ENCODE measurements around the gene EFCAB6. TPM values are rescaled to one million over a fixed set of nuclear protein-coding genes. Genes with fewer than 3 reads are reported as not detected.

EFCAB6 gene
- total and polyA plus RNA-seq, 7 experiments from 2014 or later = 0.08 to 1.4 (median 0.39) TPM; not detected in 1

DNA sequence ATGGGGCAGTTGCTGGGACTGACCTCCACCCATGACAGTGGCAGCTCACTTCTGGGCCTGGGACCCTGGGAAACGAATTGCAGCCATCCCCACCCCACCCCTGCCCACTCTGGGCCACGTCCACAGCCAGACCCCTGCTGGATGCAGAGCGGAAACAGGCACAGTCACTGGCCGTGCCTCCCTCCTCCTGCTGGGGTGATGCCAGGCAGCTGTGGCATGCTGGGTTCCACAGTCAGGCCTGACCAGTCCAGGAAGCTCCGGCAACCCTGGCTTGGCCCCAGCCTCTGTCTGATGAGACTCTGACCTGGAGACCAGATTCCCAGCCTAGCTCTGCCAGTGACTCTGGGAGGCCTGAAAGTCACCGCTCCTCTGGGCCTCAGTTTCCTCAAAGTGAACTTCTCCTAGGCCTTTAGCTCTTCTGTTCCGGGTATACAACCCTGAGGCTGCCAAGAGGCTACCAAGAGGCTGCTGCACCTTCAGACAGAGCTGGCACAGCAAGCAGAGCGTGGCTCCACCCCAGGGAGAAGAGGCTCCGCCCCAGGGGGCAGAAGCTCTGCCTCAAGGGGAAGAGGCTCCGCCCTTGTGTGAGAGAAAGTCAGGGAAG, 41.3 kb upstream of the EFCAB6 start:
- no peak for ATAC-seq
- no peak overlapping the region for H3K27ac ChIP-seq (ENCODE audit: low read depth, low read length)
- no peak for DNase-seq
- H3K9me3 ChIP-seq (ENCODE audit: control insufficient read depth in 2 of 3, low read length in 3 of 3) = peaks cover 0 to 6% (median 0%) of the 10 kb centered on the region in 3 experiments
- no peak overlapping the region for H3K4me3 Mint-ChIP-seq
- peaks cover 0 to 3% (median 0%) of the 10 kb centered on the region in 7 donors for H3K4me1 Mint-ChIP-seq
- H3K36me3 ChIP-seq (ENCODE audit: control insufficient read depth in 2 of 3, insufficient read depth in 3 of 3, low read length in 3 of 3) = no peaks in the 10 kb centered on the region
- no peak overlapping the region for H3K27ac Mint-ChIP-seq
- H3K36me3 Mint-ChIP-seq = peaks cover 0 to 8% (median 3%) of the 10 kb centered on the region in 5 donors
- POLR2A ChIA-PET = no interaction called here
- H3K4me1 ChIP-seq (ENCODE audit: control insufficient read depth in 2 of 2, insufficient read depth in 2 of 2, low read length in 2 of 2) = no peaks in the 10 kb centered on the region
- peaks cover 0 to 16% (median 7%) of the 10 kb centered on the region in 11 donors for H3K9me3 Mint-ChIP-seq
- intact Hi-C loops (cut with micrococcal nuclease) = no loop called here
- peaks cover 2 to 78% (median 32%) of the 10 kb centered on the region in 5 donors for H3K27me3 Mint-ChIP-seq
- CTCF ChIA-PET = no interaction called here
- H3K27me3 ChIP-seq (ENCODE audit: control insufficient read depth in 2 of 2, insufficient read depth in 2 of 2, low read length in 2 of 2) = no peaks in the 10 kb centered on the region
- H3K4me3 ChIP-seq (ENCODE audit: low read length) = no peak overlapping the region

- intact Hi-C loops (cut with micrococcal nuclease) = no loop called here
- H3K36me3 Mint-ChIP-seq = peaks cover 0 to 8% (median 3%) of the 10 kb centered on the region in 5 donors
- H3K27ac Mint-ChIP-seq = no peak overlapping the region
- no peaks in the 10 kb centered on the region for H3K36me3 ChIP-seq (ENCODE audit: control insufficient read depth in 2 of 3, insufficient read depth in 3 of 3, low read length in 3 of 3)
- H3K4me3 Mint-ChIP-seq = no peak overlapping the region
- H3K4me1 Mint-ChIP-seq = peaks cover 0 to 3% (median 0%) of the 10 kb centered on the region in 7 donors
- POLR2A ChIA-PET = no interaction called here
- peaks cover 2 to 73% (median 32%) of the 10 kb centered on the region in 5 donors for H3K27me3 Mint-ChIP-seq
- H3K27me3 ChIP-seq (ENCODE audit: control insufficient read depth in 2 of 2, insufficient read depth in 2 of 2, low read length in 2 of 2) = no peaks in the 10 kb centered on the region
- DNase-seq (no peak), ATAC-seq (no peak)
- no peaks in the 10 kb centered on the region for H3K4me1 ChIP-seq (ENCODE audit: control insufficient read depth in 2 of 2, insufficient read depth in 2 of 2, low read length in 2 of 2)
- no peak overlapping the region for H3K27ac ChIP-seq (ENCODE audit: low read depth, low read length)
- CTCF ChIA-PET = no interaction called here
- H3K9me3 ChIP-seq (ENCODE audit: control insufficient read depth in 2 of 3, low read length in 3 of 3) = peaks cover 0 to 6% (median 0%) of the 10 kb centered on the region in 3 experiments
- H3K4me3 ChIP-seq (ENCODE audit: low read length) = no peak overlapping the region
- peaks cover 0 to 16% (median 7%) of the 10 kb centered on the region in 11 donors for H3K9me3 Mint-ChIP-seq
Observed at GRCh38 chr22:43852573-43853327, 40.6 kb upstream of the EFCAB6 start.

GRCh38 chr22:43851979-43852307, 39.8 kb upstream of the EFCAB6 start:
- H3K27me3 Mint-ChIP-seq = peaks cover 2 to 64% (median 24%) of the 10 kb centered on the region in 5 donors

DNA sequence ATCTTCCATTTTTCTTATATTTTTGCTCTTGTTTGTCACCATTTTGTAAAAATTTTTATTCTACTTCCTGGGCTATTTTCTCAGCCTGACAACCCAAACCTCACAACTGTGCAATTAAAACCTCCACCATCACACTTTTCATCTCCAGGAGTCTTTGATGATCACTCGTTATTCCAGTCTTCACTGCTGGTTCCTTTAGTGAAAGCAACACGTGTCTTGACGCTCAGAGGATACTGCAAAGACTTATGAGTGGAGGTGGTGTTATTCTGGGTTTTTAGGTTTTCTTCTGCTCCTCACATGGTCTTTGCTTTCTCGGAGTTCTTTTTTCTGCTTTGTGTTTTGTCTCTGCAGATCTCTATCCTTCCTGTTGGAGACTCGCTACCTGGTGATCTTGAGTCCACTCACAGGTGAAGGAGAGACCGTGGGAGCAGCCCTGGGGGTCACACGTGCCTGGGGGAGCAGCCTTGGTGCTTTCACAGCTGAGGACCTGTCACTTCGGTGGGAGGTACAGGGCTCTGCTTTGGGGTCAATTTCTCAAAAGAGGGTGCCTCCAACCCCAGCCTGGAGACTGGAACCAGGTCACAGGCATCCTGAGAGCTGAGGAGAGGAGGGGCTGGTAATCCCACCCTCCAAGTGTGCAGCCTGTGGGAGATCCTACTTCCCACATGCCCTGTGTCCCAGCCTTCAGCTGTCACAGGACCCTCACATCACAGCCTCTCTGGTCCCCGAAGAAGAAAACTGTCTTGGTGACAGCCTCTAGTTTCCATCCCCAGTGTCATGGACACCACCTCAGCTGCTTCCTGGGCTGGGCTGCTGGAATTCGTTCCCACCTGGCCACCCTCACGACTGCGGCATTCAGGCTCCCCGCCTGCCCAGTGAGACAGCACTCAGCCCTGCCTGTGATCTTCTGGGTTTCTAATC, 39.2 kb upstream of the EFCAB6 start:
- Histone ChIP-seq H3K4me1 (ENCODE audit: control insufficient read depth in 2 of 2, insufficient read depth in 2 of 2, low read length in 2 of 2) (no peaks in the 10 kb centered on the region), H3K27ac (ENCODE audit: low read depth, low read length) (no peak overlapping the region), H3K36me3 (ENCODE audit: control insufficient read depth in 2 of 3, insufficient read depth in 3 of 3, low read length in 3 of 3) (no peaks in the 10 kb centered on the region), H3K4me3 (ENCODE audit: low read length) (no peak overlapping the region), H3K27me3 (ENCODE audit: control insufficient read depth in 2 of 2, insufficient read depth in 2 of 2, low read length in 2 of 2) (no peaks in the 10 kb centered on the region), H3K9me3 (ENCODE audit: control insufficient read depth in 2 of 3, low read length in 3 of 3) (peaks cover 0 to under 1% (median 0%) of the 10 kb centered on the region in 3 experiments)
- POLR2A ChIA-PET = no interaction called here
- Mint-ChIP-seq H3K4me1 (peaks cover 0 to 3% (median 0%) of the 10 kb centered on the region in 7 donors), H3K27ac (peak overlapping the region in 1 of 9 donors; percentile 26), H3K9me3 (peaks cover 0 to 3% (median 2%) of the 10 kb centered on the region in 11 donors), H3K27me3 (peaks cover 2 to 58% (median 19%) of the 10 kb centered on the region in 5 donors), H3K36me3 (peaks cover 0 to 2% (median 0%) of the 10 kb centered on the region in 5 donors), H3K4me3 (no peak overlapping the region)
- CTCF ChIA-PET = no interaction called here
- intact Hi-C loops (cut with micrococcal nuclease) = no loop called here
- DNase-seq (no peak), ATAC-seq (no peak)

More at GRCh38 chr22:43851979-43852307, 39.8 kb upstream of the EFCAB6 start:
- POLR2A ChIA-PET = no interaction called here
- Mint-ChIP-seq H3K4me3 (no peak overlapping the region), H3K9me3 (peaks cover 0 to 9% (median 6%) of the 10 kb centered on the region in 11 donors), H3K27ac (peak overlapping the region in 1 of 9 donors; percentile 26), H3K4me1 (peaks cover 0 to 3% (median 0%) of the 10 kb centered on the region in 7 donors), H3K36me3 (peaks cover 0 to 7% (median 2%) of the 10 kb centered on the region in 5 donors)
- no peaks in the 10 kb centered on the region for H3K36me3 ChIP-seq (ENCODE audit: control insufficient read depth in 2 of 3, insufficient read depth in 3 of 3, low read length in 3 of 3)
- ATAC-seq (no peak), DNase-seq (no peak)
- intact Hi-C loops (cut with micrococcal nuclease) = no loop called here
- H3K27me3 ChIP-seq (ENCODE audit: control insufficient read depth in 2 of 2, insufficient read depth in 2 of 2, low read length in 2 of 2) = no peaks in the 10 kb centered on the region
- no peaks in the 10 kb centered on the region for H3K4me1 ChIP-seq (ENCODE audit: control insufficient read depth in 2 of 2, insufficient read depth in 2 of 2, low read length in 2 of 2)
- H3K4me3 ChIP-seq (ENCODE audit: low read length) = no peak overlapping the region
- H3K27ac ChIP-seq (ENCODE audit: low read depth, low read length) = no peak overlapping the region
- peaks cover 0 to 6% (median 0%) of the 10 kb centered on the region in 3 experiments for H3K9me3 ChIP-seq (ENCODE audit: control insufficient read depth in 2 of 3, low read length in 3 of 3)
- CTCF ChIA-PET = no interaction called here

GRCh38 chr22:43850529-43850928, 38.4 kb upstream of the EFCAB6 start:
- Mint-ChIP-seq H3K9me3 (peaks cover 0 to 2% (median 0%) of the 10 kb centered on the region in 11 donors), H3K27me3 (peaks cover 2 to 50% (median 15%) of the 10 kb centered on the region in 5 donors), H3K4me3 (no peak overlapping the region), H3K4me1 (peaks cover 0 to 3% (median 0%) of the 10 kb centered on the region in 7 donors), H3K27ac (no peak overlapping the region), H3K36me3 (no peaks in the 10 kb centered on the region)
- intact Hi-C loops (cut with micrococcal nuclease) = no loop called here
- Histone ChIP-seq H3K27ac (ENCODE audit: low read depth, low read length) (no peak overlapping the region), H3K4me3 (ENCODE audit: low read length) (no peak overlapping the region), H3K9me3 (ENCODE audit: control insufficient read depth in 2 of 3, low read length in 3 of 3) (no peaks in the 10 kb centered on the region), H3K4me1 (ENCODE audit: control insufficient read depth in 2 of 2, insufficient read depth in 2 of 2, low read length in 2 of 2) (no peaks in the 10 kb centered on the region), H3K27me3 (ENCODE audit: control insufficient read depth in 2 of 2, insufficient read depth in 2 of 2, low read length in 2 of 2) (no peaks in the 10 kb centered on the region), H3K36me3 (ENCODE audit: control insufficient read depth in 2 of 3, insufficient read depth in 3 of 3, low read length in 3 of 3) (no peaks in the 10 kb centered on the region)
- no peak for DNase-seq
- no peak for ATAC-seq
- ChIA-PET POLR2A (no interaction called here), CTCF (no interaction called here)

DNA sequence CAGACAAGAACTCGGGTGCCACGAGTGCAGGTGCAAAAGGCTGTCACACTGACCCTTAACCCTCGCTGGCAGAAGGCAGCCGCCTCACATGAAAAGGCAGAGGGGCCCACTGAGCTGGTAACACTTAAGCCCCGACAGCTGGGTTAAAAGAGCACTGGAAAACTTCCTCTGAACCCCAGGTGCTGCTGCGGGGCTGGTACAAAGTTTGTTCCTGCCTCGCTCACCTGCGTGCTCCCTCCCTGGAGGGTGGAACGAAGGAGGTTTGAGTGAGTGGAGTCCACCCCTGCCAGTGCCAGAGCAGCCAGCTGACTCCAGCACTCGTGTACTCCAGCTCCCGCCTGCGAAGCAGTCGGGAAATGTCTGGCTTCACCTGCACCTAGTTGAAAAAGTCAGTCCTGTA, 37.6 kb upstream of the EFCAB6 start:
- Histone ChIP-seq H3K4me1 (ENCODE audit: control insufficient read depth in 2 of 2, insufficient read depth in 2 of 2, low read length in 2 of 2) (no peaks in the 10 kb centered on the region), H3K36me3 (ENCODE audit: control insufficient read depth in 2 of 3, insufficient read depth in 3 of 3, low read length in 3 of 3) (no peaks in the 10 kb centered on the region), H3K27ac (ENCODE audit: low read depth, low read length) (no peak overlapping the region), H3K9me3 (ENCODE audit: control insufficient read depth in 2 of 3, low read length in 3 of 3) (no peaks in the 10 kb centered on the region), H3K27me3 (ENCODE audit: control insufficient read depth in 2 of 2, insufficient read depth in 2 of 2, low read length in 2 of 2) (no peaks in the 10 kb centered on the region), H3K4me3 (ENCODE audit: low read length) (no peak overlapping the region)
- no peak for ATAC-seq
- Mint-ChIP-seq H3K9me3 (peaks cover 0 to 2% (median 0%) of the 10 kb centered on the region in 11 donors), H3K27ac (no peak overlapping the region), H3K27me3 (peaks cover 2 to 46% (median 12%) of the 10 kb centered on the region in 5 donors), H3K4me1 (peaks cover 0 to 3% (median 0%) of the 10 kb centered on the region in 7 donors), H3K4me3 (no peak overlapping the region), H3K36me3 (no peaks in the 10 kb centered on the region)
- CTCF ChIA-PET = interaction anchor here (0.6 kb wide), 1 partner anchor 583 kb away, joined by 3 read pairs; no protein-coding TSS in a partner anchor
- POLR2A ChIA-PET = no interaction called here
- no peak for DNase-seq
- intact Hi-C loops (cut with micrococcal nuclease) = no loop called here

Measured in naive thymus-derived CD4-positive, alpha-beta T cell (primary cell).